H1 (cell line): ENCODE data around the gene IPO13. TPM values are rescaled to one million over a fixed set of nuclear protein-coding genes. Genes with fewer than 3 reads are reported as not detected.

Experiments used
- CTCF ChIA-PET: fragments of 300-600 bp; sonication (Branson Sonifier 250); formaldehyde crosslinking; loops from one replicate; lab custom pipeline; 2021; ENCODE audit not compliant: partially characterized antibody; lab: Charles Lee
- POLR2A ChIA-PET: fragments of 300-600 bp; sonication (Branson Sonifier 250); formaldehyde crosslinking; loops from one replicate; lab custom pipeline; 2021; ENCODE audit warnings: inconsistent platforms; ENCODE audit not compliant: partially characterized antibody; lab: Charles Lee
- DNase-seq, 2 experiments: peaks; one replicate each; pipeline versions ENCODE4 v3.0.0 to v3.0.0-alpha.2; 2010 to 2022; ENCODE audit warnings: low spot score in 2 of 2, low read depth in 1 of 2, mixed read lengths in 1 of 2
- FAIRE-seq: peaks from 2 replicates; lab custom pipeline; 2011; peaks lifted over from hg19 to GRCh38; lab: Jason Lieb, UNC
- H2AFZ ChIP-seq: 2 replicates; pipeline ENCODE4 v1.8.1; 2012; ENCODE audit warnings: low read length, inconsistent platforms
- H2AK5ac ChIP-seq: 2 replicates; pipeline ENCODE4 v1.6.1; 2013; ENCODE audit warnings: low read depth, low read length
- H2BK120ac ChIP-seq: replicated peaks from 2 replicates; pipeline ENCODE3; 2013; ENCODE audit warnings: low read depth, low read length, inconsistent platforms
- H2BK12ac ChIP-seq: 2 replicates; pipeline ENCODE4 v1.6.1; 2013; ENCODE audit warnings: low read depth, low read length
- H2BK15ac ChIP-seq: 2 replicates; pipeline ENCODE4 v1.6.1; 2013; ENCODE audit warnings: low read length
- H2BK20ac ChIP-seq: 2 replicates; pipeline ENCODE4 v1.6.1; 2013; ENCODE audit warnings: low read length
- H2BK5ac ChIP-seq: 2 replicates; pipeline ENCODE4 v1.6.1; 2013; ENCODE audit warnings: low read depth, low read length
- H3K14ac ChIP-seq: 2 replicates; pipeline ENCODE4 v1.6.1; 2013; ENCODE audit warnings: inconsistent platforms; ENCODE audit not compliant: insufficient read length
- H3K18ac ChIP-seq: 2 replicates; pipeline ENCODE4 v1.6.1; 2013; ENCODE audit warnings: low read length; ENCODE audit errors: extremely low read depth
- H3K23ac ChIP-seq: 2 replicates; pipeline ENCODE4 v1.6.1; 2013; ENCODE audit warnings: inconsistent platforms; ENCODE audit not compliant: insufficient read length
- H3K23me2 ChIP-seq: 2 replicates; pipeline ENCODE4 v1.6.1; 2013; ENCODE audit warnings: low read depth, low read length
- H3K27ac ChIP-seq: 2 replicates; pipeline ENCODE4 v1.6.1; 2011; ENCODE audit warnings: low read depth, low read length, inconsistent platforms
- H3K27me3 ChIP-seq, 4 experiments: replicated peaks in 1 of 4; 1 replicate in 1 of 4; 2 replicates in 3 of 4; pipeline versions ENCODE4 v1.6.1 to v1.8.1; 2011 to 2013; ENCODE audit warnings: low read length in 3 of 4, mild to moderate bottlenecking in 3 of 4, inconsistent platforms in 2 of 4, mixed read lengths in 2 of 4, moderate library complexity in 1 of 4; ENCODE audit not compliant: control insufficient read depth in 3 of 4, insufficient read depth in 3 of 4; ENCODE audit errors: extremely low read depth in 1 of 4
- H3K36me3 ChIP-seq, 4 experiments: 2 replicates each; pipeline versions ENCODE4 v1.6.1 to v1.8.1; 2011 to 2013; ENCODE audit warnings: mild to moderate bottlenecking in 4 of 4, low read length in 3 of 4, moderate library complexity in 2 of 4, control low read depth in 1 of 4, inconsistent platforms in 1 of 4; ENCODE audit not compliant: insufficient read depth in 4 of 4, control insufficient read depth in 2 of 4
- H3K4ac ChIP-seq: replicated peaks from 2 replicates; pipeline ENCODE3; 2013; ENCODE audit warnings: low read length, low read depth, mixed read lengths, inconsistent platforms; ENCODE audit not compliant: insufficient read length
- H3K4me1 ChIP-seq, 4 experiments: replicated peaks in 1 of 4; 1 replicate in 1 of 4; 2 replicates in 3 of 4; pipeline versions ENCODE4 v1.6.1 to v1.8.1; 2011 to 2013; ENCODE audit warnings: low read length in 3 of 4, inconsistent platforms in 2 of 4, mixed read lengths in 1 of 4; ENCODE audit not compliant: insufficient read depth in 4 of 4, control insufficient read depth in 3 of 4
- H3K4me2 ChIP-seq, 2 experiments: 2 replicates each; pipeline versions ENCODE4 v1.6.1 to v1.8.1; 2011 to 2013; ENCODE audit warnings: low read depth in 2 of 2, low read length in 2 of 2, control low read depth in 1 of 2, inconsistent platforms in 1 of 2, mild to moderate bottlenecking in 1 of 2; ENCODE audit not compliant: insufficient read depth in 1 of 2
- H3K4me3 ChIP-seq, 4 experiments: fragments of 200-600, 300-600 bp in 1 of 4; sonication (generic), shearing (Covaris generic), sonication (Bioruptor Twin) in 1 of 4; 2 replicates each; pipeline versions ENCODE4 v1.5.1 to v1.8.1; 2011 to 2016; ENCODE audit warnings: low read length in 4 of 4, low read depth in 3 of 4, control low read depth in 2 of 4, inconsistent platforms in 2 of 4, mild to moderate bottlenecking in 2 of 4, mixed read lengths in 1 of 4, moderate library complexity in 1 of 4; ENCODE audit not compliant: insufficient read depth in 2 of 4; ENCODE audit errors: extremely low read depth in 1 of 4
- H3K56ac ChIP-seq: replicated peaks from 2 replicates; pipeline ENCODE3; 2013; ENCODE audit warnings: low read depth, mild to moderate bottlenecking, mixed read lengths, low read length, inconsistent platforms; ENCODE audit not compliant: insufficient read length
- H3K79me1 ChIP-seq: 2 replicates; pipeline ENCODE4 v1.6.1; 2013; ENCODE audit warnings: low read depth, low read length, control low read depth
- H3K79me2 ChIP-seq, 2 experiments: 2 replicates each; pipeline versions ENCODE4 v1.6.1 to v1.8.1; 2012 to 2013; ENCODE audit warnings: low read length in 2 of 2, mild to moderate bottlenecking in 2 of 2, inconsistent platforms in 1 of 2; ENCODE audit not compliant: insufficient read depth in 2 of 2, control insufficient read depth in 1 of 2
- H3K9ac ChIP-seq, 4 experiments: replicated peaks in 1 of 4; 1 replicate in 1 of 4; 2 replicates in 3 of 4; pipeline versions ENCODE4 v1.6.1 to v1.8.1; 2011 to 2013; ENCODE audit warnings: low read depth in 3 of 4, low read length in 3 of 4, control low read depth in 2 of 4, mild to moderate bottlenecking in 2 of 4, moderate library complexity in 2 of 4, inconsistent platforms in 1 of 4; ENCODE audit errors: extremely low read depth in 1 of 4
- H3K9me3 ChIP-seq, 2 experiments: 2 replicates each; pipeline versions ENCODE4 v1.6.1 to v1.8.1; 2012 to 2013; ENCODE audit warnings: mild to moderate bottlenecking in 2 of 2, moderate library complexity in 2 of 2, control low read depth in 1 of 2, inconsistent platforms in 1 of 2, low read depth in 1 of 2, low read length in 1 of 2, mixed read lengths in 1 of 2; ENCODE audit not compliant: insufficient read depth in 2 of 2
- H4K20me1 ChIP-seq, 2 experiments: replicated peaks in 1 of 2; 2 replicates each; pipeline versions ENCODE3 to v1.8.1; 2011 to 2013; ENCODE audit warnings: inconsistent platforms in 2 of 2, low read length in 2 of 2, mild to moderate bottlenecking in 1 of 2; ENCODE audit not compliant: insufficient read depth in 2 of 2, control insufficient read depth in 1 of 2
- H4K5ac ChIP-seq: 2 replicates; pipeline ENCODE4 v1.6.1; 2013; ENCODE audit warnings: low read length, low read depth, mixed read lengths, inconsistent platforms; ENCODE audit not compliant: insufficient read length
- H4K8ac ChIP-seq: 2 replicates; pipeline ENCODE4 v1.8.0; 2013; ENCODE audit warnings: mild to moderate bottlenecking, moderate library complexity, low read length, inconsistent platforms; ENCODE audit not compliant: insufficient read depth; ENCODE audit errors: extremely low read depth
- H4K91ac ChIP-seq: replicated peaks from 2 replicates; pipeline ENCODE3; 2013; ENCODE audit warnings: low read length, mixed read lengths, inconsistent platforms; ENCODE audit not compliant: insufficient read length
- BRCA1 ChIP-seq: IDR thresholded peaks from 2 replicates; pipeline ENCODE4 v1.6.1; 2012; ENCODE audit warnings: low read depth, low read length, improper control_type of control experiment
- GTF2F1 ChIP-seq: IDR thresholded peaks from 2 replicates; pipeline ENCODE4 v1.6.1; 2012; ENCODE audit warnings: low read depth, low read length, improper control_type of control experiment, borderline replicate concordance
- JUN ChIP-seq: IDR thresholded peaks from 2 replicates; pipeline ENCODE4 v1.6.1; 2011; ENCODE audit warnings: low read depth, mild to moderate bottlenecking, improper control_type of control experiment, low read length
- SP4 ChIP-seq: IDR thresholded peaks from 2 replicates; pipeline ENCODE4 v1.6.1; 2012; ENCODE audit warnings: low read length, inconsistent platforms
- WGBS, 2 experiments: shearing (Covaris generic) in 1 of 2; methylation state at CpG; one replicate each; pipeline versions ENCODE4 v1.1.6 to v1.1.7; 2013 to 2015; ENCODE audit warnings: low lambda C conversion rate in 2 of 2, mixed read lengths in 2 of 2, inconsistent platforms in 1 of 2, low coverage in 1 of 2, missing lambda C conversion rate in 1 of 2; ENCODE audit not compliant: insufficient replicate concordance in 2 of 2, insufficient coverage in 1 of 2, insufficient read length in 1 of 2; ENCODE audit errors: extremely low coverage in 1 of 2, missing lambda C conversion rate in 1 of 2; 5-methylcytosine and 5-hydroxymethylcytosine counted together
- polyA plus RNA-seq, 7 experiments: library from polyadenylated mRNA; depleted of rRNA in 3 of 7; stranded (reverse) in 5 of 7; unstranded in 2 of 7; fragments of >200 nt in 5 of 7; fragments of 200-250 nt in 2 of 7; gene quantifications; 1 replicate in 5 of 7; 2 replicates in 1 of 7; 4 replicates in 1 of 7; pipeline versions ENCODE4 v1.2.1 to v1.2.3, GENCODE V29; 2011 to 2013; ENCODE audit warnings: missing spikeins in 2 of 7, mixed read lengths in 2 of 7
- total RNA-seq: library from RNA; stranded (reverse); fragmentation: NEBNext Ultra II Directional; extraction: Animal tissue kit (Norgen Biotek cat#: 25700); gene quantifications from 2 replicates; pipeline ENCODE4 v1.2.1, GENCODE V29; 2021

The IPO13 gene
- total and polyA plus RNA-seq, 2 of the 8 experiments (the other 6 are each of a cell fraction or from before 2014, with no cell fraction given) = 23.0 to 27.0 TPM

DNA sequence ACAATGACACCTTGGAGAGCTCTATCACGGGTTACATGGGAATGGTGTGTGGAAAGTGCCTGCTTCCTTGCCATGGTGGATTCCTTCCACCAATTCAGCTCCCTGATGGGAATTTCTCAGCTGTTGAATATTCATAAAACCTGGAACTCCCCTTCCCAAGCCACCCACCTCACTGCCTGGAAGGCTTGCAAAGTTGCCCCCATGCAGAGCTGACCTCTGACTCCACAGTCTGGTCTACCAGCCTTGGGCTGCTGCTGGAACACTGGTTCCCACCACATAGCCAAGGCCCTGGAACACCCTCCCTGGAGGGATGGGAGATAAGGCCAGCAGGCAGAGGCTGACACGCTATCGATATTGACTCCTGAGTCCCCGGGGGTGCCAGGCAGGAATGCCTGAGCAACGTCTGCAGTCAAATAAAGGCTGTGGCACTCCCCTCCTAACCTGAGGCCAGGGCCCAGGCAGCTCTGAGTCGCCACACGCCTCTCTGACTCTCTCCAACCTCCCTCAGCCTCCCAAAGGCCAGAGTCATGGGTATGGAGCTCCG is 53.4 kb downstream of the IPO13 start:
- Histone ChIP-seq H3K4me1 (no peaks in the 10 kb centered on the region), H3K27ac (no peak overlapping the region), H3K14ac (no peak overlapping the region), H3K4ac (no peak overlapping the region), H4K5ac (no peak overlapping the region), H2BK120ac (no peak overlapping the region), H3K18ac (no peak overlapping the region), H2BK20ac (no peak overlapping the region), H4K20me1 (peaks cover 2% of the 10 kb centered on the region in 2 experiments), H3K56ac (no peak overlapping the region), H3K9ac (no peak overlapping the region), H3K27me3 (no peaks in the 10 kb centered on the region), H3K4me2 (no peak overlapping the region), H3K23ac (no peak overlapping the region), H2AK5ac (no peak overlapping the region), H2BK5ac (no peak overlapping the region), H3K23me2 (no peaks in the 10 kb centered on the region), H2BK12ac (no peak overlapping the region), H3K4me3 (no peak overlapping the region), H4K91ac (no peak overlapping the region), H3K9me3 (no peaks in the 10 kb centered on the region), H3K36me3 (peaks cover 0 to 14% (median 10%) of the 10 kb centered on the region in 4 experiments; a peak in 5 of 8 replicates), H3K79me1 (no peaks in the 10 kb centered on the region), H3K79me2 (no peaks in the 10 kb centered on the region), H2BK15ac (no peak overlapping the region), H4K8ac (no peak overlapping the region), H2AFZ (no peak overlapping the region)
- 90% methylated on average over 8 of the region's 8 CpGs; no CpG with 5 or more reads in 1 of the 2 experiments for WGBS, 2 experiments
- no peak for TF ChIP-seq JUN
- no peak for TF ChIP-seq SP4
- no peak for TF ChIP-seq BRCA1
- no peak for TF ChIP-seq GTF2F1
- DNase-seq (no peak), FAIRE-seq (no peak)
- ChIA-PET CTCF (interaction anchor here (0.8 to 21.8 kb wide), 8 partner anchors 11 to 89 kb away, joined by 3 to 478 read pairs (median 5); no protein-coding TSS in a partner anchor), POLR2A (interaction anchor here (0.6 to 27.1 kb wide), 5 partner anchors 8 to 239 kb away, joined by 4 to 544 read pairs (median 7); partner anchors contain the start of gene SLC6A9)
